ENCODE data around the gene SECISBP2L. TPM values are rescaled to one million over a fixed set of nuclear protein-coding genes. Genes with fewer than 3 reads are reported as not detected.

Gene SECISBP2L
- total RNA-seq, 4 donors from 2014 or later: 27.7 to 63.2 (median 33.2) TPM

GRCh38 chr15:48983300-48983699, 62.9 kb downstream of the SECISBP2L start:
- in situ Hi-C loops (cut with MboI; ENCODE audit: low pct_ligation_motif_present in 1 of 4, low pct_unique_long_range_greater_than_20kb in 1 of 4, low sequenced_read_pairs in 3 of 4): no loop called here
- H3K4me3 ChIP-seq: no peak overlapping the region
- H3K9me3 ChIP-seq: no peaks in the 10 kb centered on the region
- no peak overlapping the region for H3K27ac ChIP-seq
- WGBS, 2 donors (ENCODE audit: low coverage in 1 of 2): 85% methylated on average over 5 of the region's 5 CpGs; no CpG with 5 or more reads in 1 of the 2 donors
- TF ChIP-seq POLR2AphosphoS5 (IDR thresholded peaks at IDR 0.05) (no peak), CTCF (IDR thresholded peaks at IDR 0.05) (no peak), EP300 (IDR thresholded peaks at IDR 0.05; ENCODE audit: low read depth) (no peak), POLR2A (IDR thresholded peaks at IDR 0.05) (no peak)
- intact Hi-C loops (cut with DNase I; ENCODE audit: low total_unique reads): loop anchor here (5.0 kb wide), 1 partner anchor 1434 kb away; no protein-coding TSS in a partner anchor
- H3K4me1 ChIP-seq: peaks cover 0 to 9% (median 0%) of the 10 kb centered on the region in 4 donors
- no peak for DNase-seq
- H3K27me3 ChIP-seq: no peaks in the 10 kb centered on the region
- H3K36me3 ChIP-seq: peaks cover 0 to under 1% (median 0%) of the 10 kb centered on the region in 4 donors

GRCh38 chr15:48981941-48982340, 64.3 kb downstream of the SECISBP2L start:
- WGBS, 2 donors (ENCODE audit: low coverage in 1 of 2): 20 to 57% methylated on average over 1 to 4 of the region's 4 CpGs
- no peak for TF ChIP-seq EP300 (IDR thresholded peaks at IDR 0.05; ENCODE audit: low read depth)
- TF ChIP-seq POLR2AphosphoS5 (IDR thresholded peaks at IDR 0.05): no peak
- no peak for TF ChIP-seq CTCF (IDR thresholded peaks at IDR 0.05)
- TF ChIP-seq POLR2A (IDR thresholded peaks at IDR 0.05): no peak
- intact Hi-C loops (cut with DNase I; ENCODE audit: low total_unique reads): loop anchor here (5.0 kb wide), 1 partner anchor 1435 kb away; no protein-coding TSS in a partner anchor

GRCh38 chr15:48978638-48979037, 67.6 kb downstream of the SECISBP2L start:
- intact Hi-C loops (cut with DNase I; ENCODE audit: low total_unique reads) (no loop called here), in situ Hi-C loops (cut with MboI; ENCODE audit: low pct_ligation_motif_present in 1 of 4, low pct_unique_long_range_greater_than_20kb in 1 of 4, low sequenced_read_pairs in 3 of 4) (no loop called here)
- no peak overlapping the region for H3K27ac ChIP-seq
- no peaks in the 10 kb centered on the region for H3K27me3 ChIP-seq
- H3K9me3 ChIP-seq: no peaks in the 10 kb centered on the region
- no peaks in the 10 kb centered on the region for H3K36me3 ChIP-seq
- WGBS, 2 donors (ENCODE audit: low coverage in 1 of 2): 71 to 85% methylated on average over 2 of the region's 2 CpGs
- peaks cover 0 to 10% (median 5%) of the 10 kb centered on the region in 4 donors for H3K4me1 ChIP-seq
- H3K4me3 ChIP-seq: no peak overlapping the region
- no peak for DNase-seq
- no peak for TF ChIP-seq POLR2A (IDR thresholded peaks at IDR 0.05)
- no peak for TF ChIP-seq POLR2AphosphoS5 (IDR thresholded peaks at IDR 0.05)
- no peak for TF ChIP-seq EP300 (IDR thresholded peaks at IDR 0.05; ENCODE audit: low read depth)

More at GRCh38 chr15:48981941-48982340, 64.3 kb downstream of the SECISBP2L start:
- DNase-seq: no peak
- H3K9me3 ChIP-seq: no peaks in the 10 kb centered on the region
- no peak overlapping the region for H3K27ac ChIP-seq
- H3K27me3 ChIP-seq: no peaks in the 10 kb centered on the region
- no peaks in the 10 kb centered on the region for H3K36me3 ChIP-seq
- H3K4me3 ChIP-seq: no peak overlapping the region
- in situ Hi-C loops (cut with MboI; ENCODE audit: low pct_ligation_motif_present in 1 of 4, low pct_unique_long_range_greater_than_20kb in 1 of 4, low sequenced_read_pairs in 3 of 4): no loop called here
- peaks cover 0 to 9% (median 0%) of the 10 kb centered on the region in 4 donors for H3K4me1 ChIP-seq

- no peak for TF ChIP-seq EP300 (IDR thresholded peaks at IDR 0.05; ENCODE audit: low read depth)
- no peak for TF ChIP-seq CTCF (IDR thresholded peaks at IDR 0.05)
- no peak for TF ChIP-seq POLR2AphosphoS5 (IDR thresholded peaks at IDR 0.05)
- Histone ChIP-seq H3K27me3 (no peaks in the 10 kb centered on the region), H3K27ac (peak overlapping the region in 2 of 4 donors; percentile 60 to 70), H3K9me3 (no peaks in the 10 kb centered on the region), H3K36me3 (no peaks in the 10 kb centered on the region), H3K4me1 (peaks cover 0 to 10% (median 5%) of the 10 kb centered on the region in 4 donors), H3K4me3 (peak overlapping the region in 1 of 4 donors; percentile 48)
- 94 to 100% methylated on average over 1 to 17 of the region's 17 CpGs for WGBS, 2 donors (ENCODE audit: low coverage in 1 of 2)
- in situ Hi-C loops (cut with MboI; ENCODE audit: low pct_ligation_motif_present in 1 of 4, low pct_unique_long_range_greater_than_20kb in 1 of 4, low sequenced_read_pairs in 3 of 4): no loop called here
- intact Hi-C loops (cut with DNase I; ENCODE audit: low total_unique reads): no loop called here
- DNase-seq: no peak
Observed at GRCh38 chr15:48976444-48977088, 69.7 kb downstream of the SECISBP2L start.
